ENCODE results near the gene ZDHHC9. TPM values are rescaled to one million over a fixed set of nuclear protein-coding genes. Genes with fewer than 3 reads are reported as not detected.

The ZDHHC9 gene
- polyA plus RNA-seq, 4 donors: 46.6 to 50.8 (median 49.3) TPM

GRCh38 chrX:129769467-129770154 is 74.1 kb downstream of the ZDHHC9 start:
- no peak for DNase-seq (ENCODE audit: low read depth in 4 of 4, low spot score in 3 of 4)

- DNase-seq (ENCODE audit: low read depth in 4 of 4, low spot score in 3 of 4): no peak
These were observed 74.9 kb downstream of the ZDHHC9 start for GRCh38 chrX:129768586-129769466.

- DNase-seq (ENCODE audit: low read depth in 4 of 4, low spot score in 3 of 4): no peak
These were observed 75.5 kb downstream of the ZDHHC9 start for GRCh38 chrX:129768186-129768585.

- DNase-seq (ENCODE audit: low read depth in 4 of 4, low spot score in 3 of 4): no peak
These were observed 80.0 kb downstream of the ZDHHC9 start for GRCh38 chrX:129763666-129764065.

GRCh38 chrX:129762448-129762847 is 81.2 kb downstream of the ZDHHC9 start:
- DNase-seq (ENCODE audit: low read depth in 4 of 4, low spot score in 3 of 4): no peak

- no peak for DNase-seq (ENCODE audit: low read depth in 4 of 4, low spot score in 3 of 4)
These were observed 82.1 kb downstream of the ZDHHC9 start for GRCh38 chrX:129761596-129761995.

GRCh38 chrX:129760981-129761380 is 82.7 kb downstream of the ZDHHC9 start:
- DNase-seq (ENCODE audit: low read depth in 4 of 4, low spot score in 3 of 4): no peak

GRCh38 chrX:129760155-129760554 is 83.5 kb downstream of the ZDHHC9 start:
- DNase-seq (ENCODE audit: low read depth in 4 of 4, low spot score in 3 of 4): no peak

DNA sequence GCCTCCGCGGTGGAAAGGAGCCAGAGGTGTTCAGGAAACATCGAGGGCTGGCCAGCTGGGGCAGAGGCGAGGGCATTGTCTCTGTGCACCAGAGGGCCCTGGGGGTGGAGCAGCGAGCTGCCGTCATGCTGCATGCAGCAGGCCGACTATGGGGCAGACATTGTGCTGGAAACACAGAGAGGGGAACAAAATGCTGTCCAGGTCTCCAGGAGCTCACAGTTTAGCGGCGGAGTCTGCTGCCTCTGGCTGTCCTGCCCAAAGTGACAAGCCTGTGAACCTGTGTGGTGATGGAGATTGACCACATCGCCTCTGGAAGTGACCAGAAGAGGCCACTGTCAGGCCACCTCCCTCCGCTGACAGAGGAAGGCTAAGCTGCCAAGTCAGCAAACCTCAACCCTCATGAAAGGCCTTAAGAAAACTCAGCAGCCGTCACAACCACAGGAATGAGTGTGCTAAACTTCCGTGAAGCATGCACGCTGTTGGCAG is 84.1 kb downstream of the ZDHHC9 start:
- no peak for DNase-seq (ENCODE audit: low read depth in 4 of 4, low spot score in 3 of 4)

DNA sequence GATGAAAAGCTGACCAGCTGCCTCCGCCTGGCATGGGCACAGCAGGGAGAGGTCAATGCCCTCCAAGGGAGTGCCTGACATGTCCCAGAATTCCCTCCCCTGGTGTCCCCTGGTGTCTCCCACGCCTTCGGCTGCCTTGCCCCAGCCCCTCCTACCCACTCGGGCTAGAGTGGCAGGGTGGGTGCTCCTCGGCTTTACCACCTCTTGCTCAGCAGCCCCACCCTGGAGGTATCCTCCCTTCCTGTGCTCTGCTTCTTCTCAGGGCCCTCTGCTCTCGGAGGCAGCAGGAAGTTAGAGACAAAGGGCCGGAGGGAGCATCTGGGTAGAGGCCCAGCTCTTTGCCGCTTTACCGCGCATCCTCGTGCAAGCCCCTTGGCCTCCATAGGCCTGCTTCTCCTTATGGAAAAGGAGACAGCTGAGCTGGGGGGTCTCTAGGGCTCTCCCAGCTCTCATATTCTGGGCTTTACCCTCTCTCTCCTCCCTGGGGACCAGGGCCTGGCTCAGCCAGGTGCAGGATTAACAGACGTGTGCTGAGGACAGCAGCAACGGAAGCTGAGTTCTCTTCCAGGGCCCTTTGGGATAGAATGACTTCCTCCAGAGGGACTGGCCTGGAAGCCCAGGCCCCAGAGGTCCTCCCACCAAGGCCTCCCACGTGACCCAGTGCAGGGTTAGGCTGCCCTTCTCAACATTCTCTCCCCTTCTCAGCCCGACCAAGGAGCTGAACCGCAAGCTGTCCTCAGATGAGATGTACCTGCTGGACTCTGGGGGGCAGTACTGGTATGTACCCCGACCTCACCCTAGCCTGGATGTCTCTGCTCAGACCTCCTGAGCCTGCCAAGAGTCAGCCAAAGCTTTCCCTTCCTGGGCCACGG is 87.7 kb downstream of the ZDHHC9 start:
- DNase-seq (ENCODE audit: low read depth in 4 of 4, low spot score in 3 of 4): no peak

- DNase-seq (ENCODE audit: low read depth in 4 of 4, low spot score in 3 of 4): no peak
These were observed 89.3 kb downstream of the ZDHHC9 start for GRCh38 chrX:129754056-129755024.

Other genes with a start within 250 kb of the ZDHHC9 start
- 1 to 10 TPM; 5.7 to 8.5 (median 6.7) TPM for gene APLN, start 188.9 kb downstream of the ZDHHC9 start, polyA plus RNA-seq (ENCODE audit: insufficient read length in 4 of 4)
- 100 to 1,000 TPM in 1 of 4 donors, 10 to 100 TPM in 3; 45.1 to 107 (median 56.7) TPM for gene XPNPEP2, start 104.9 kb downstream of the ZDHHC9 start, polyA plus RNA-seq (ENCODE audit: insufficient read length in 4 of 4)
- gene SASH3, start 63.9 kb downstream of the ZDHHC9 start, polyA plus RNA-seq (ENCODE audit: insufficient read length in 4 of 4): 1 to 10 TPM; 1.6 to 2.5 (median 2.0) TPM
- 10 to 100 TPM; 24.2 to 25.7 (median 25.2) TPM for gene UTP14A, start 62.3 kb upstream of the ZDHHC9 start, polyA plus RNA-seq (ENCODE audit: insufficient read length in 4 of 4)
- 10 to 100 TPM; 17.2 to 21.4 (median 18.0) TPM for gene BCORL1, start 138.7 kb upstream of the ZDHHC9 start, polyA plus RNA-seq (ENCODE audit: insufficient read length in 4 of 4)